ENCODE measurements around the gene RFX7. TPM values are rescaled to one million over a fixed set of nuclear protein-coding genes. Genes with fewer than 3 reads are reported as not detected.

Gene RFX7
- total RNA-seq, 1 experiment from 2014 or later: 43.4 TPM

DNA sequence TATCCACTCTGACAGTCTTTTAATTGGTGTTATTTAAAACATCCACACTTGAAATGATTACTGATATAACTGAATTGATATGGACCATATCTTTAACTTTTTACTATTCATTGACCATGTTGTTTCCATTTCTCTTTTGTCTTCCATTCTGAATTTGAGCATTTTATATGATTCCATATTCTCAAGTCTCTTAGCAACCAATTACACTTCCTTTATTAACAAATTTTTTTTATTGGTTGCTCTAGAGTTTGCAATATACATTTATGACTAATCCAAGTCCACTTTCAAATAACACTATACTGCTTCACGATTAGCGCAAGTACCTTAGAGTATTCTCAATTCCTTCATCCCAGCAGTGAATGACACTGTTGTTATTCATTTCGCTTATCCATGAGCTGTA lies 16.4 kb downstream of the RFX7 start:
- Histone ChIP-seq H3K4me1 (ENCODE audit: insufficient read depth, low read length) (no peaks in the 10 kb centered on the region), H3K79me1 (ENCODE audit: insufficient read depth, low read depth, low read length, poor library complexity, severe bottlenecking) (peaks cover 3% of the 10 kb centered on the region), H2BK12ac (ENCODE audit: insufficient read length, low read depth, low read length) (no peak overlapping the region), H2AK5ac (ENCODE audit: insufficient read length, low read length) (no peak overlapping the region), H3K23me2 (ENCODE audit: insufficient read length, low read depth, low read length, poor library complexity, severe bottlenecking) (no peaks in the 10 kb centered on the region), H2BK5ac (ENCODE audit: insufficient read length, low read length) (no peak overlapping the region), H2BK15ac (ENCODE audit: low read depth, low read length) (no peak overlapping the region), H3K9me3 (ENCODE audit: control insufficient read depth, low read depth, low read length) (peaks cover 25% of the 10 kb centered on the region), H3K56ac (ENCODE audit: insufficient read length, low read depth, low read length) (no peak overlapping the region), H3K23ac (ENCODE audit: insufficient read length, low read depth, low read length) (no peak overlapping the region), H3K14ac (ENCODE audit: insufficient read depth, low read length) (no peak overlapping the region), H3K18ac (ENCODE audit: insufficient read length, low read depth, low read length) (no peak overlapping the region), H4K20me1 (ENCODE audit: control insufficient read depth, insufficient read depth, insufficient read length) (no peaks in the 10 kb centered on the region), H2BK20ac (ENCODE audit: low read depth, low read length, poor library complexity, severe bottlenecking) (no peak overlapping the region), H4K5ac (ENCODE audit: insufficient read length, low read depth, low read length) (no peak overlapping the region), H3T11ph (ENCODE audit: low read length) (no peak overlapping the region), H3K4ac (ENCODE audit: low read depth, low read length) (no peak overlapping the region), H3K9ac (ENCODE audit: extremely low read depth, insufficient read length, low read length) (no peak overlapping the region), H2AFZ (ENCODE audit: low read length) (no peak overlapping the region), H3K4me2 (ENCODE audit: insufficient read depth, insufficient read length, low read length) (no peak overlapping the region), H4K91ac (ENCODE audit: insufficient read length, low read depth, low read length) (no peak overlapping the region), H2BK120ac (ENCODE audit: low read depth, low read length, poor library complexity, severe bottlenecking) (no peak overlapping the region), H3K27me3 (ENCODE audit: insufficient read depth, low read length) (no peaks in the 10 kb centered on the region), H3K27ac (ENCODE audit: insufficient read length, low read depth, low read length) (no peak overlapping the region), H4K8ac (replicated peaks; ENCODE audit: insufficient read length, low read depth, low read length) (no peak overlapping the region), H3K79me2 (ENCODE audit: insufficient read depth, low read length) (peaks cover 13% of the 10 kb centered on the region; the same call in 1 of the 2 replicates)
- Mint-ChIP-seq H3K36me3 (ENCODE audit: insufficient read depth in 1 of 3, low read depth in 3 of 3) (peaks cover 66 to 83% (median 81%) of the 10 kb centered on the region in 3 experiments), H3K9me3 (peaks cover 61 to 81% of the 10 kb centered on the region in 2 experiments), H3K4me3 (no peak overlapping the region), H3K27ac (no peak overlapping the region), H3K27me3 (ENCODE audit: low read depth) (no peaks in the 10 kb centered on the region), H3K4me1 (peaks cover 25 to 29% of the 10 kb centered on the region in 2 experiments)
- DNase-seq: no peak
- WGBS (ENCODE audit: extremely low coverage, insufficient read length, low lambda C conversion rate): no CpG with 5 or more reads among the region's 3 CpGs
- TF ChIP-seq, protein P1, sequence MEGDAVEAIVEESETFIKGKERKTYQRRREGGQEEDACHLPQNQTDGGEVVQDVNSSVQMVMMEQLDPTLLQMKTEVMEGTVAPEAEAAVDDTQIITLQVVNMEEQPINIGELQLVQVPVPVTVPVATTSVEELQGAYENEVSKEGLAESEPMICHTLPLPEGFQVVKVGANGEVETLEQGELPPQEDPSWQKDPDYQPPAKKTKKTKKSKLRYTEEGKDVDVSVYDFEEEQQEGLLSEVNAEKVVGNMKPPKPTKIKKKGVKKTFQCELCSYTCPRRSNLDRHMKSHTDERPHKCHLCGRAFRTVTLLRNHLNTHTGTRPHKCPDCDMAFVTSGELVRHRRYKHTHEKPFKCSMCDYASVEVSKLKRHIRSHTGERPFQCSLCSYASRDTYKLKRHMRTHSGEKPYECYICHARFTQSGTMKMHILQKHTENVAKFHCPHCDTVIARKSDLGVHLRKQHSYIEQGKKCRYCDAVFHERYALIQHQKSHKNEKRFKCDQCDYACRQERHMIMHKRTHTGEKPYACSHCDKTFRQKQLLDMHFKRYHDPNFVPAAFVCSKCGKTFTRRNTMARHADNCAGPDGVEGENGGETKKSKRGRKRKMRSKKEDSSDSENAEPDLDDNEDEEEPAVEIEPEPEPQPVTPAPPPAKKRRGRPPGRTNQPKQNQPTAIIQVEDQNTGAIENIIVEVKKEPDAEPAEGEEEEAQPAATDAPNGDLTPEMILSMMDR (conservative IDR thresholded peaks at IDR 0.05): no peak

Data from H9 (cell line).